PC-3 (cell line): ENCODE measurements around the gene NACC1. TPM values are rescaled to one million over a fixed set of nuclear protein-coding genes. Genes with fewer than 3 reads are reported as not detected.

ENCODE experiments used
- ATAC-seq: fragments of 200-7000 bp; cut with Tn5 transposase; 2 replicates; pipeline ENCODE4 v1.9.1; 2020; ENCODE audit warnings: mild to moderate bottlenecking, moderate library complexity
- BruUV-seq: library from RNA; stranded (reverse); fragments of 400-500 nt; replicated peaks from 2 replicates; lab custom pipeline; 2021; lab: Mats Ljungman, UMichigan
- CTCF ChIA-PET: fragments of 300-600 bp; sonication (Branson Sonifier 250); formaldehyde crosslinking; loops from one replicate; lab custom pipeline; 2022; ENCODE audit warnings: antibody characterized with exemption; lab: Charles Lee
- POLR2A ChIA-PET: fragments of 300-600 bp; sonication (Branson Sonifier 250); formaldehyde crosslinking; loops from one replicate; lab custom pipeline; 2022; ENCODE audit warnings: antibody characterized with exemption; ENCODE audit not compliant: unreplicated experiment; lab: Charles Lee
- DNase-seq: peaks from one replicate; pipeline ENCODE4 v3.0.0-alpha.2; 2015
- H2AFZ ChIP-seq: fragments of 300-600 bp; sonication (generic); 2 replicates; pipeline ENCODE4 v1.6.0; 2016; ENCODE audit warnings: antibody characterized with exemption, low read length
- H3F3A ChIP-seq: fragments of 300-600 bp; sonication (generic); one replicate; pipeline ENCODE4 v1.6.0; 2017; ENCODE audit warnings: antibody characterized with exemption, low read length, control low read depth, mild to moderate bottlenecking; ENCODE audit not compliant: unreplicated experiment
- H3K27ac ChIP-seq: fragments of 300-600 bp; sonication (generic); 2 replicates; pipeline ENCODE4 v1.5.1; 2016; ENCODE audit warnings: mild to moderate bottlenecking, low read length
- H3K27me3 ChIP-seq: fragments of 300-600 bp; sonication (generic); 2 replicates; pipeline ENCODE4 v1.6.1; 2016; ENCODE audit warnings: low read length, mixed read lengths
- H3K36me3 ChIP-seq: fragments of 300-600 bp; sonication (generic); 2 replicates; pipeline ENCODE4 v1.6.1; 2016; ENCODE audit warnings: low read depth, mixed run types, low read length, mixed read lengths
- H3K4me1 ChIP-seq: fragments of 300-600 bp; sonication (generic); 2 replicates; pipeline ENCODE4 v1.5.1; 2016; ENCODE audit warnings: low read length; ENCODE audit not compliant: insufficient read depth
- H3K4me2 ChIP-seq: fragments of 300-600 bp; sonication (generic); 2 replicates; pipeline ENCODE4 v1.6.0; 2016; ENCODE audit warnings: low read length
- H3K4me3 ChIP-seq: fragments of 300-600 bp; sonication (generic); 2 replicates; pipeline ENCODE4 v1.5.1; 2016; ENCODE audit warnings: mild to moderate bottlenecking, low read length, mixed read lengths
- H3K79me2 ChIP-seq: fragments of 300-600 bp; sonication (generic); 2 replicates; pipeline ENCODE4 v1.6.1; 2017; ENCODE audit warnings: low read length, mixed read lengths
- H3K9ac ChIP-seq: fragments of 300-600 bp; sonication (generic); 2 replicates; pipeline ENCODE4 v1.6.0; 2016; ENCODE audit warnings: mild to moderate bottlenecking, low read length
- H3K9me2 ChIP-seq: fragments of 300-600 bp; sonication (generic); replicated peaks from 2 replicates; pipeline ENCODE4 v1.6.1; 2016; ENCODE audit warnings: mixed run types, low read length, mixed read lengths
- H3K9me3 ChIP-seq: fragments of 300-600 bp; sonication (generic); 2 replicates; pipeline ENCODE4 v1.6.1; 2016; ENCODE audit warnings: low read length, mixed read lengths
- H4K20me1 ChIP-seq: fragments of 300-600 bp; sonication (generic); 2 replicates; pipeline ENCODE4 v1.6.1; 2016; ENCODE audit warnings: low read length, mixed read lengths
- CTCF ChIP-seq: fragments of 300-600 bp; sonication (generic); conservative IDR thresholded peaks from 2 replicates; pipeline ENCODE4 v1.5.1; 2017; ENCODE audit warnings: antibody characterized with exemption, low read depth, mild to moderate bottlenecking, low read length
- EZH2 ChIP-seq: fragments of 300-600 bp; sonication (generic); IDR thresholded peaks from one replicate; pipeline ENCODE4 v1.6.1; 2017; ENCODE audit warnings: antibody characterized with exemption, mild to moderate bottlenecking, low read length; ENCODE audit not compliant: unreplicated experiment
- EZH2phosphoT487 ChIP-seq: fragments of 300-600 bp; sonication (generic); IDR thresholded peaks from 2 replicates; pipeline ENCODE4 v1.6.1; 2018; ENCODE audit warnings: mild to moderate bottlenecking, antibody characterized with exemption, low read length, borderline replicate concordance
- intact Hi-C: fragments of 100-400 bp; cut with micrococcal nuclease; formaldehyde crosslinking; loops from 2 replicates; pipeline ENCODE4 v1.9.0; 2023
- total RNA-seq: library from RNA; depleted of rRNA; stranded (reverse); fragments of >200 nt; gene quantifications from 2 replicates; pipeline ENCODE4 v1.2.3, GENCODE V29; 2014

Gene NACC1
- total RNA-seq, 1 experiment from 2014 or later = 266 TPM

GRCh38 chr19:13097463-13098258, 20.4 kb upstream of the NACC1 start:
- H4K20me1 ChIP-seq = no peaks in the 10 kb centered on the region
- H3K27ac ChIP-seq = no peak overlapping the region
- H3K27me3 ChIP-seq = no peaks in the 10 kb centered on the region
- TF ChIP-seq EZH2phosphoT487 (no peak), EZH2 (no peak), CTCF (no peak)
- no peaks in the 10 kb centered on the region for H3K36me3 ChIP-seq
- no peaks in the 10 kb centered on the region for H3F3A ChIP-seq
- no peak overlapping the region for H3K9ac ChIP-seq
- peak overlapping the region; percentile 49 for H3K4me3 ChIP-seq
- ATAC-seq (no peak), DNase-seq (no peak)
- H3K9me2 ChIP-seq = no peaks in the 10 kb centered on the region
- ChIA-PET POLR2A (no interaction called here), CTCF (interaction anchor here (1.7 kb wide), 1 partner anchor 120 kb away, joined by 9 read pairs; no protein-coding TSS in a partner anchor)
- no peaks in the 10 kb centered on the region for H3K79me2 ChIP-seq
- peaks cover 17% of the 10 kb centered on the region; the same call in 1 of the 2 replicates for H3K4me1 ChIP-seq
- intact Hi-C loops = no loop called here
- H3K4me2 ChIP-seq = peak overlapping the region; percentile 83
- no TSS peak for BruUV-seq
- H2AFZ ChIP-seq = 0 out of 2 replicates have a peak overlapping the region, but pooled peaks have one; percentile 21
- no peaks in the 10 kb centered on the region for H3K9me3 ChIP-seq

DNA sequence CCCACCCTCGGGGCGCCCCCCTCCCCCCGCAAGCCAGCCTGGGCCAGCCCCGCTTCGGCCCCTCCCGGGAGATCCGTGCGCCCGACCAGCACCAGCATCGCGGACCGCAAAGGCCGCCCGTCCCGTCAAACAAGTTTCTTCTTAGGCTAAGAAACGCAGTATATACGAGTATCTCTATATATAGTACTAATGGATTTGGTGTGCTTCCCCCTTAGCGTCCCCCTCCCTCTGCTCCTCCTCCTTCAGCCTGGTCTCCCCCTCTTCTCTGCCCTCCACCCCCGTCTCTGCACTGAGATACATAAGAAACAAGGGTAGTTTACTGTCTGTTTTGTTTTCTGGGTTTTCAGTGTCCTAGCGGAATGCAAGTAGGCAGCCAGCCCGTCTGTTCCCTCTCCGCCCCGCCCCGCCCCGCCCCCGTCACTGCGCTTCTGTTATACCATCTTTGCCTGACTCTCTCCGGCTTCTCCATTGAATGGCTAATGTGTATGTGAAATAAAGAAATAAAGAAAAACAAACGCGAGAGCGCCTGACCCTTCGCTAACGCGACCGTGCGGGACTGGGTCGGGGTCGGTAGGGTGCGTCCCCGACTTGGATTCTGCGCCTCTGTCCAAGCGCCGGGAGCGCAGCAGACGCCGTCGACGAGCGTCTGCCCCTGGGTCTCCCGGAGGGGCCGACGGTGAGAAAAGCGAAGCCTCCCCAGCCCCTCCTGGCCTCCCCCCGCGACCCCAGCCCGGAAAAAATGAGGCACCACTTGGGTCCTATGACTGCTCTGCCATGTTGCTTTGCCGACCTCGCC, 19.6 kb upstream of the NACC1 start:
- TF ChIP-seq EZH2 (no peak), EZH2phosphoT487 (no peak), CTCF (no peak)
- no peaks in the 10 kb centered on the region for H3K9me2 ChIP-seq
- H3K9me3 ChIP-seq = no peaks in the 10 kb centered on the region
- H4K20me1 ChIP-seq = no peaks in the 10 kb centered on the region
- no peaks in the 10 kb centered on the region for H3K27me3 ChIP-seq
- H3K36me3 ChIP-seq = no peaks in the 10 kb centered on the region
- peaks cover 21% of the 10 kb centered on the region; the same call in 1 of the 2 replicates for H3K4me1 ChIP-seq
- H2AFZ ChIP-seq = no peak overlapping the region
- intact Hi-C loops = no loop called here
- ATAC-seq = no peak
- no peaks in the 10 kb centered on the region for H3F3A ChIP-seq
- no peaks in the 10 kb centered on the region for H3K79me2 ChIP-seq
- ChIA-PET CTCF (no interaction called here), POLR2A (no interaction called here)
- H3K27ac ChIP-seq = no peak overlapping the region
- peak overlapping the region; percentile 37 for H3K4me2 ChIP-seq
- H3K4me3 ChIP-seq = no peak overlapping the region
- no peak overlapping the region for H3K9ac ChIP-seq
- no TSS peak for BruUV-seq
- DNase-seq = peak; percentile 71
